Colon (tissue), 2 donors: Measurements from ENCODE around the gene ANKRD44.

Experiments used
- FAIRE-seq: peaks from 2 replicates; lab custom pipeline; 2012; peaks lifted over from hg19 to GRCh38; lab: Jason Lieb, UNC
- donor health status: control.
- donor health status: control.

Gene ANKRD44

GRCh38 chr2:197107291-197108269, 203.0 kb downstream of the ANKRD44 start:
- no peak for FAIRE-seq

DNA sequence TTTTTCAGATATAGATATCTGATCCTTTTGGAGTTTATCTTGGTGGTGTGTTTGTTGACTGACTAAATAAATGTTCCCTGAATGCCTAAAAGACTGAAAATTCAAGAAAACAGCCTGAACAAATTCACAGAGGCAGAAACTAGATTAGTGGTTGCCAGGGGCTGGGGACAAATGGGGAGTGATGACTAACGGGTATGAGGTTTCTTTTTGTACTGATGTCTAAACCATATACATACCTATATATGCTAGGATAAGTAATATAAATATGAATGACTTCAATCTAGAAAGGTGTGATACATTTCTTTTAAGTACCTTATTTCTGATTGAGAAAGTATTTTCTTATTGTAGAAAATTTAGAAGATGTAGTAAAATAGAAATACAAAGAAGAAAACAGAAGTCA, 207.2 kb downstream of the ANKRD44 start:
- FAIRE-seq = no peak

DNA sequence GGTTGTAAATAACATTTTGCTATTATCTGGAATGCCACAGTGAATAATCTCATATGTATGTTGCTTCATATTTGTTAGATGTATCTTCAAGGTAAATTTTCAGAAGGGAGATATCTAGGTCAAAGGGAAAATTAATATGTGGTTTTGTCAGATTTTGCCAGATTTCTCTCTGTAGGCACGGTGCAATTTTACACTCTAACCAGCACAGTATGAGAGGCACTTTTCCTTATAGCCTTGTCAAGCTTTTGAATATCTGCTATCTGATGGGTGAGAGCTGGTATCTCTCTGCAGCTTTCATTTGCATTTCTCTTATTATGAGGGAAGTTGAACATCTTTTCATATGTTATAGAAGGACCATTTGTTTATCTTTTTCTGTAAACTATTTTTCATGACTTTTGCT, 208.3 kb downstream of the ANKRD44 start:
- FAIRE-seq = no peak

- FAIRE-seq = peak; percentile 18
These were observed 209.1 kb downstream of the ANKRD44 start for GRCh38 chr2:197101519-197101918.

GRCh38 chr2:197097578-197098366, 212.8 kb downstream of the ANKRD44 start:
- FAIRE-seq = no peak

DNA sequence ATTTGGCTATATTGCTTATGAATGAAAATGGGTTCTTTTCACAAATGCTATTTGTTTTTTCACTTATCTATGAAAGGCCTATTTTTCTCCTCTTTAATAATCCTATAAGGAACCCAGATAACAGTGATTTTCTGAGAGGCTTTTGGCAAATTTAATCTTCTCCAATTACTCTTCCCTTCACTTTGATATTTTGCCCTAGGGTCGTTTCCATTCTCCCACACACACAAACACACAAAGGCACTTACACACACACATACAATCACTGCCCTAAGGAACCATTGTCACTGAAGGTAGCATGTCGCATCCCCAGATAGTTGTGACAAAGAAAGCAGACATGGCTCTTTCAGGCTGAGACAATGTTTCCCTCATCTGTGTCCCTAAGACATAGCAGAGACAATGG, 213.9 kb downstream of the ANKRD44 start:
- FAIRE-seq = no peak

DNA sequence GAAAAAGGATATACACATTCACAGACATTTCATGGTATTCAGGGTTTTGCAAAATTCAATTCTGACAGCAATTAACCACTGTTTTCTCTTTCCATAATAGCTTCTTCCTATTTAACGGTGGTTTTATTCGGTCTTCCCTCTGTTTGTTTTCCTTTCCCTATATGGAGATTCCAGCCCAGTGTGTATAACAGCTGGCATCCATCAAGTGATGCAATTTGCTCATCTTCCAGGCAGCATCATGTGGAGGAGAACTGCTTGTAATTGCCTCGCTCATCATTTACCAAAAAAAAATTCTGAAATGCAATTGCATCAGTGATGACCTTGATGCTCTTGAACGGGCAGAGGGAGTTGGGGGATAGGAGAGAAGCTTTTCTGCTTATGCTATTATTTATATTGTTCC, 218.1 kb downstream of the ANKRD44 start:
- no peak for FAIRE-seq

- no peak for FAIRE-seq
These were observed 219.7 kb downstream of the ANKRD44 start for GRCh38 chr2:197090742-197091367.

- no peak for FAIRE-seq
These were observed 220.9 kb downstream of the ANKRD44 start for GRCh38 chr2:197089655-197090054.

DNA sequence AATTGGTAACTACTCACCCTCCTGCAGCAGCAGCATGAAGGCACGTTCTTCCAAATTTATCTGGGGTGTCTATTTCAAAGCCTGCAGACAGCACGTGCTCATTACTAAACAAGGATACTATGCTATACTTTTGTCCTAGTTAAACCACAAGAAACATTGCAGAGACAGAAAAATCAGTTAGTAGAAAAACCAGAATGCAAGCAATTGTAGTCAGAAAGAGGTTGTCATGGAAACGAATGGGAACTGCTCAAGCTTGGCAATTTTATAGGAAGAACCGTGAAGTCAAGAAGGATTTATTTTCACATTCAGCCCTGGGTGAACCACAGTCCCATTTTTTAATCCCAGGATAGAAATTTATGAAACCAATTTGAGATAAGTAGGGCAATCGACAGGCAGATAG, 221.9 kb downstream of the ANKRD44 start:
- FAIRE-seq = no peak

- no peak for FAIRE-seq
These were observed 224.1 kb downstream of the ANKRD44 start for GRCh38 chr2:197086500-197086899.

DNA sequence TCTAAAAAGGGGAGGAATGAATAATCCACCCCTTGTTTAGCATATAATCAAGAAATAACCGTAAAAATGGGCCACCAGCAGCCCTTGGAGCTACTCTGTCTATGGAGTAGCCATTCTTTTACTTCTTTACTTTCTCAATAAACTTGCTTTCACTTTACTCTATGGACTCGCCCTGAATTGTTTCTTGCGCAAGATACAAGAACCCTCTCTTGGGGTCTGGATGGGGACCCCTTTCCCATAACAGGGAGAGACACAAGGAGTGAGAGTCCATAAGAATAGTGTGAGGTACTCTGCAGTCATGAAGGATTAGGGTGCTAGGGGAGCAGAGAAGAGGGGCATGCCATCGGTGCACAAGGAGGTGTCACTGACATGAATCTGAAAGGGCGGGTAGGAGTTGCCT, 224.9 kb downstream of the ANKRD44 start:
- FAIRE-seq = no peak

- FAIRE-seq = no peak
These were observed 229.3 kb downstream of the ANKRD44 start for GRCh38 chr2:197081294-197081693.

- no peak for FAIRE-seq
These were observed 229.9 kb downstream of the ANKRD44 start for GRCh38 chr2:197080578-197081216.

DNA sequence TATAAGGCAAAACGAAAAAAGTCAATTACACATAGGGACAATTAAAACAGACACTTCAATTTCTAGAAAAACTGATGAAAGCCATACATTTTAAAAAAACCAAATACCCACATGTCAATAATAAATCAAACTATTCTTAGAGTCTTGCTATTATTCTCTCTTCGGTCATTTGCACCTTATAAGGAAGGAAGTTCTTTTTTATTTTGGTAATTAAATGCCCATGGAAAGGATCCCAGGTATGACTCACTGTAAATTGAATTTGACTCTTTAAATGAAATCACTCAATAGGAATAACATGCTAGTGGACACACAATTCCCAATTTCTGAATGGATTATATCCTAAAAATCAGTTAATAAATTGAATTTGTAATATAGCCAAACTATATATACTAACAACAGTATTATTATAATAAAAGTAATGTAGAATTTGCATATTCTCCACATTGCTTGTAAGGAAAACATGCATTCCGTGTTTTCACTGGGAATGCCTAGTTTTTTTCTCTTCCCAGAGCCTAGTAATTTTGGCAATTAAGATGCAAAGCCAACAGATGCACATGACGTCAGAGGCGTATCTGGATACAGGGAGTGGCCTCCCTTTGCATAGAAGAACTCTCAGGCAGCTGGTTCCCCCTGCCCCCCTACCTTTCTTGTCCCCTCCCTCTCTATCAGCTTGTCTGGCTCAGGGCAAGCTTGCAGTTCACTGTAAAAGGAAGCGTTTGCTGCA, 230.6 kb downstream of the ANKRD44 start:
- no peak for FAIRE-seq

DNA sequence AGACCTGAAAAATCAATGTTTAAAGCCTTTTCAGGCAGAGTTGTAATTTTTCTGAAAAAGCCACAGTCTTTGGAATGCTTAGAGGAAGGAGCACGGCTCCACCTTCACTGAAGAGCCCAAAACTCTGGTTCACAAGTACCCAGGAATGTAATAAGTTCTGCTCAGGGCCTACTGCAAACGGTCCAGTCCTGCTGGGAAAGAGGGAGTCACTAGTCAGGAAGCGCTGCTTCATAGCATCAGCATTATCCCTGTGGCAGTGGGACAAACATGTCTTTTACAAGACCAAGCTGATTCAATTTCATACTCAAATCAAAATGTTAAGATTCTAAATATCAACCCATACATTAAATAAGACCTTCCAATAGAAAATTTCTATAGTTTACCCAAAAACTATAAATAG, 231.2 kb downstream of the ANKRD44 start:
- FAIRE-seq = no peak

DNA sequence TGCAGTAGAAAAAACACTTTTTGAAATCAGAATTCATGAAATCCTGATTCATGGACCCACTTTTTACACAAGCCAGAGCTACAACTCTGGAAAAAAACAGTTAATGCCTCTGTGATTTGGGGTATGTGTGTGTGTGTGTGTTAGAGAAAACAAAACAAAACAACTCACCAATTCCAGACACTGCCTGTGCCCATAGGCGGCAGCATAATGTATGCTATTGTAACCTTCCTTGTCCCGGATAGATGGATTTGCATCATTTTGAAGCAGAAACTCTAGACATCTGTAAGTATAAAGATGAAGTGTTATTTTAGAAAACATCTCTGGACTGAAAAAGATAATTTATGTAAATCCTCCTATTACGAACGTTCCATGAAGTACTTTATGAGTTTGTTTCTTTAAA, 232.0 kb downstream of the ANKRD44 start:
- no peak for FAIRE-seq

DNA sequence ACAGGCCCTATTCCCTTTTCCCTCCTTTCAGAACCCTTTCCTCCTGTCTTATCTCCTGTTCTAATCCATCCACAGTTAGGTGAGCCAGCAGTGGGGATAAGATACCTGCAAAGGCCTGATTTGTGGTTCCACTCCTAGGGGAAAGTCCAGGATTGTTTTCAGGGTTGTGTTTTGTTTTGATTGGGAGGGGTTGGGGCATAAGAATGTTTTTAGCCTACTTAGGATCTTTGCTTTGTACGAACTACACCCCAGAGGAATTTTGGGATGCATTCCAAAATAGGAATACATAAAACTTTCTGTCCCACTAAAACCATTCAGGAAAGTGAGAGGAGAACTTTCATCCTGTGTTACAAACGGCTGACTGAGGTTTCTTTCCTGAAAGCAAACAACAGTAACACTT, 233.2 kb downstream of the ANKRD44 start:
- FAIRE-seq = no peak

- no peak for FAIRE-seq
These were observed 233.9 kb downstream of the ANKRD44 start for GRCh38 chr2:197076652-197077051.

- no peak for FAIRE-seq
These were observed 234.7 kb downstream of the ANKRD44 start for GRCh38 chr2:197075754-197076337.

DNA sequence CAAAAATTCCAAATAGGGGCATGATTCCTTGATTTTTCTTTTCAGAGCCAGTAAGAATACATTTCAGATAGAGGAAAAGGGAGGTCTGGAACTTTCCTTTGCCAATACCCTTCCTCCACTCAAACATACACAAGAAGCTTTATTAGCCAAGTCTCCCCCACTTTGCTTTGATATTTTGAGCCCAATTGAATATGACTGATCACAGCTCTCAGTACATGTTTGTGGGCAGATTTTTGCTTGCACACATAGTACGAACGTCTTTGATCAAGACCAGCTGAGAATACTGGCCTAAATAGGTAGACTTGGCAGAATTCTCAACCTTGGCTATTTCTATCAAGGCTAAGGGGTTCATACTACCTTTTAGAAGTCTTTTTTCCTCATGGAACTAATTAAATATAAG, 235.3 kb downstream of the ANKRD44 start:
- no peak for FAIRE-seq
